ENCODE measurements around the gene IL12RB1.
A peak's percentile ranks its signal among the peaks of the same experiment; 100 is the strongest.
"Not testable (repeated sequence)": the region's sequence is repeated elsewhere in the genome, so short reads cannot be mapped to it uniquely, and the experiment has no call there.

IL12RB1 gene

DNA sequence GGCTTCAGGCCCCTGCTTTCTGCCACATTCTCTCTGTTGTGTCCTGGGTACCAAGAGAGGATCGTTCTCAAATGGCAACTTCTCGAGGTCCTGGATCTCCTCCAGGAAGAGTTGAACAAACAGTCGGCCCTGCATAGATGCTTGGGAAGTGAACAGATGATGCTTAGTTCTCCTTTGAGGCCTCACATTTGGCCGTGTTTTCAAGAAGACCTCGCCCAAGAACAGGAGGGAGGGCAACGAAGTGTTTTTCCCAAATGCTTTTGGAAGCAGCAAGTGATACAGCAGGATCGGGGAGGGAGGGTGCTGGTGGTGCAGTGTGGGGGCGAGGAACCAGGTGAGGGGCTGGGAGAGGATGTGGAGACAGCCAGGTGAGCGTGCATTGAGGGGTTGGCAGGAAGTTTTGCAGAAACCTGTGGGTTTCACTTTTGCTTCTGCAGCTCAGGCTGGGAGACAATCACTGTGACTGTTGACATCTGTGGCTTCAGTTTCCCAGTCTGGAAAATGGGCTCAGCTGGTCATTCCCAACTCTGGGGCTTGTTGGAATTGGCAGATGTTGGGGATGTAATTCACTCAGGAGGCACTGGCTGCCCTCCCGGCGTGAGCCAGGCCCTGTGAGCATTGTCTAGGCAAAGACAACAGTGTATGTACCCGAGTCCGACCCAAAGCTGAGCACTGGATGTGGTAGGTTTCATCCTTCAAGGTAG lies 32.4 kb upstream of the IL12RB1 start:
- H3K4me3 ChIP-seq (ENCODE audit: low read length), result peak overlapping the region; percentile 67; the same call in 1 of the 2 replicates
- no peak for TF ChIP-seq ZNF274 (IDR thresholded peaks at IDR 0.05; ENCODE audit: low read depth, low read length)

DNA sequence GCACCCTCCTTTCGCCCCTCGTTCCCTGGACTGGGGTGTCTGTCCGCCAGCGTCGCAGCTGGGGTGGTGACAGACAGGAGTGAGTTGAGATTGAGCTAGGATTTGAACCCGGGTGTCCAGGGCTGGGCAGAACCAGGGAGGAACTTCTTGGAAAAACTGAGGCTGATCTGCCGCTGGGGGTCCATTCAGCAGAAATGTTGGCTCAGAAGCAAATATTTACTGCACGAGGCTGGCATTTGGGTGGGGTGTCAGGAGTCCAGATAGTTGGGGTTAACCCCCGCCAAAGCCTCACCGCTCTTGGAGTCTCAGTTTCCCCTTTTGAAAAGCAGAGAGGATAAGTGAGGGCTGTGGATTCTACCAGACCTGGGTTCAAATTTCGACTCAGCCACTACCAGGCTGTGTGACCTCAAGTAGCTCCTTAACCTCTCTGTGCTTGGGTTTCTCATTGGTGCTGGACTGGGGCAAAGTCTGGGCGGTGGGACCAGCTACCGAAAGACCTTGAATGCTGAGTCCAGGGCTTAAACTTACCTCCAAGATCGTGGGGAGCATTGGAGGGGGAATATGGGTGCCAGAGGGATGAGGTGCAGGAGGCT lies 31.8 kb upstream of the IL12RB1 start:
- peak overlapping the region; percentile 67; the same call in 1 of the 2 replicates for H3K4me3 ChIP-seq (ENCODE audit: low read length)
- no peak for TF ChIP-seq ZNF274 (IDR thresholded peaks at IDR 0.05; ENCODE audit: low read depth, low read length)

DNA sequence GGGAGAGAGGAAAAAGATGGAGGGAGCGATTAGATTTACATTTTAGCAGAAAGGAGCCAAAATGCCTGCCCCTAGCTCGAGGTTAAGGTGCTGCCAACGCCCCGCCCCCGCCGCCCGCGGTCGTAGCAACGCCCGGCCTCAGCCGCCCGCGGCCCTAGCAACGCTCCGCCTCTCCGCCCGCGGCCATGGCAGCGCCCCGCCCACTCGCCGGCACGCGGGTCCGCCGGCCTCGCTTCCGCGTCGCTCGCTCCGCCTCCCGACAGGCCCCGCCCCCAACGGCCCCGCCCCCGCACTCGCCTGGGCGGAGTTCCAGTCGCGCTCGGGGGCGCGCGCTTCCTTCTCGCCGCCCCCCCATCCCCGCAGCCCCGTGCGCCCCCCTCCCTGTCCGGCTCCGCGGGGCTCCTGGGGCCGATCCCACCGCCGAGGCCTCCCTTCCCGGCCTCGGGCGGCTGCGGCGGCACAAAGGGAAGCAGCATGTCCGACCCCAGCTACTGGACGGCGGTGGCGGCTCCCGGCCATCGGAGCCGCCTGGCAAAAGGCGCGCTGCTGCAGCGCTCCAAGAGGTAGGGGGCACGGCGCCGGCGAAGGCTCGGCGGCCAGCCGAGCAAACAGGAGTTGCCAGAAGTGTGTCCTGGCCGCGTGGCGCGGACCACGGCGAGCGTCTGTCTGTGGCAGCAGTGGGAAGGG lies 31.1 kb upstream of the IL12RB1 start:
- TF ChIP-seq ZNF274 (IDR thresholded peaks at IDR 0.05; ENCODE audit: low read depth, low read length), result no peak

DNA sequence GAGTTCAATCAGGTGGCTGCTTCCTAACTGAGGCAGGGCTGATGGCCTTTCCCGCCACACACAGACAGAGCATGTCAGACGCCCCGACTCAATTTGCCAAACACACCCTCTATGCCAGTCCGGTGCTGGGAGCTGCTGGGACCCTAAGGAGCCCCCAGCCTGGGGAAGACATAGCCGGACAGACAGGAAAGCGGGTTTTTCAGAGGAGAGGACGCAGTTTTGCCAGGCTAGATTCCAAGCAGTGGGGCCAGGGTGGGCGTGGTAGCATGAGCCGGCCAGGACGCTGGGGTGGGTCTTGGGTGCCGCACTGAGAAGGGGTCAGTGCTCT lies 30.6 kb upstream of the IL12RB1 start:
- no peak for TF ChIP-seq ZNF274 (IDR thresholded peaks at IDR 0.05; ENCODE audit: low read depth, low read length)
- H3K4me3 ChIP-seq (ENCODE audit: low read length), result peak overlapping the region; percentile 13; the same call in 1 of the 2 replicates

More for the DNA sequence above, 31.1 kb upstream of the IL12RB1 start:
- H3K4me3 ChIP-seq (ENCODE audit: low read length), result peak overlapping the region; percentile 67

DNA sequence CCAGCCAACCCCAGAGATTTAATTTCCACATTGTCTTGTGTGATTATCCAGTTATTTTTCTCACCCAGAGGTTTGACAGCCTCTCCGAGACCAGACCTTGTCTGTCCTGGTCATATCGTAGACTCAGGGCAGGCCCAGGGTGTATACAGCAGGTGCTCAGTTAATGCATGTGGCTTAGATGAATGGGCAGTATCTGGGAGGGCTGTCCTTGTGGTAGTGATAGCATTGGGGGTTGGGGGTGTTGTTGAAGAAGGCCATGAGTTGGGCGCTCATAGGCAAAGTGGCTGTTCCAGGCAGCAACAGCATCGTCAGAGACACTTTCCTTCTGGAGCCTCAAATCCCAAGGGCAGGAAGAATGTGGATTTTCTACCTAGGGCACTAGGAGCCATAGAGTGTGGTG lies 27.7 kb upstream of the IL12RB1 start:
- TF ChIP-seq ZNF274 (IDR thresholded peaks at IDR 0.05; ENCODE audit: low read depth, low read length), result no peak
- no peak overlapping the region for H3K4me3 ChIP-seq (ENCODE audit: low read length)

DNA sequence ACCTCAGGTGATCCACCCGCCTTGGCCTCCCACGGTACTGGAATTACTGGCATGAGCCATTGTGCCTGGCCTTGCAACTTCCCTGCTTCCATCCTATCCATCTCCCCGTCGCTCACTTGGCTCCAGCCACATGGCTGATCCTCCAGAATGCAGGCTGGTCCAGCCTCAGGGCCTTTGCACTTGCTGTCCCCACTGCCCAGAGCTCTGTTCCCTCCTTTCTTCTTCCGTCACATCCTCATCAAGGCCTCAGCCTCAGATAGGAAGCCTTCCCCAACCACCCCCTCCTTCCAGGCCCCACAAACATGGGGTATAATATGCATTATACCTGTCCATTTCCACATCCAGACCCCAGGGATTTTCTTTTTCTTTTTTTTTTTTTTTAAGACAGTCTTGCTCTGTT lies 27.1 kb upstream of the IL12RB1 start:
- no peak overlapping the region for H3K4me3 ChIP-seq (ENCODE audit: low read length)
- TF ChIP-seq ZNF274 (IDR thresholded peaks at IDR 0.05; ENCODE audit: low read depth, low read length), result no peak

DNA sequence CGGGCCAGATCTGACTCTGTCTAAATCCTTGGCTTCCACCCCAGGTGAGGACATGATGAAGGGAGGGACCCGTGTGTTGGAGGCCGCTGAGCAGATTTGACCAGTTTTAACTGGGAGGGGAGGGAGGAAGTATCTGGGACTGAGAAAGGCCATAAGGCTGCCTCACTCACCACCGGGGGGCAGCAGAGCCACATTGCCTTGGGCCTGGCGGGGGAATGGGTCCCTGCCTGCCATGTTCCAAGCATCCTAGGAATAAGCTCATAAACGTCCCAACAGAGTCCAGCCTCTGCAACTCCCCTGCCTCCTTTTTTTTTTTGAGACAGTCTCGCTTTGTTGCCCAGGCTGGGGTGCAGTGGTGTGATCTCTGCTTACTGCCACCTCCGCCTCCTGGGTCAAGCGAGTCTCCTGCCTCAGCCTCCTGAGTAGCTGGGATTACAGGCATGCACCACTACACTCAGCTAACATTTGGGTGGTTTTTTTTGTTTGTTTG lies 26.3 kb upstream of the IL12RB1 start:
- no peak for TF ChIP-seq ZNF274 (IDR thresholded peaks at IDR 0.05; ENCODE audit: low read depth, low read length)
- no peak overlapping the region for H3K4me3 ChIP-seq (ENCODE audit: low read length)

DNA sequence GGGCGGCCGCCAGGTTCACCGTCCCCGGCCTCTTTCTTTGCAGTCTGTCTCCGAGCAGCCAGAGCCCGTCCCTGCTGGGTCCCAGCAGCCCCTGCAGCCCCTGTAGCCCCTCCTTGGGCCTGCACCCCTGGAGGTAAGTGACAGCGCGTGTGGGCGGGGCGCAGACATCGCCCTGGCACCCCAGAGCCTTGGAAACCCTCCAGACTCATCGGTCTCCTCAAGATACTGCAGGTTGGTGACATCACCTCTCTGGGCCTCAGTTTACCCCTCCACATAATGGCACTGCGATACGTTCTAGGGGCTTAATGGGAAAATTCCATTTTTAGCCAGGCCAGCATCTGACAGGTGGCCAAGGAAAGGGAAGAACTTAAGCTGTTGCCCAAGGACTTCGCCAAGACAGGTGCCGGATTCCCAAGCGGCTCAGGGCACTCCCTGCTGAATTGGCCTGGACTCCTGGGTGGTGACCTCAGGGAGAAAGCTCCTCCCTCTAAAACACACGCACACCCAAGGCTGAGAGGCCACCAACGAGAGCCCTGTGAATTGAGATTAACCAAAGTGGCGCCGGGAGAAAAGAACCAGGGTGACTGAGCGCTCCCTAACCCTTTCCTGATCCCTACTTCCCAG lies 24.0 kb upstream of the IL12RB1 start:
- no peak for TF ChIP-seq ZNF274 (IDR thresholded peaks at IDR 0.05; ENCODE audit: low read depth, low read length)

DNA sequence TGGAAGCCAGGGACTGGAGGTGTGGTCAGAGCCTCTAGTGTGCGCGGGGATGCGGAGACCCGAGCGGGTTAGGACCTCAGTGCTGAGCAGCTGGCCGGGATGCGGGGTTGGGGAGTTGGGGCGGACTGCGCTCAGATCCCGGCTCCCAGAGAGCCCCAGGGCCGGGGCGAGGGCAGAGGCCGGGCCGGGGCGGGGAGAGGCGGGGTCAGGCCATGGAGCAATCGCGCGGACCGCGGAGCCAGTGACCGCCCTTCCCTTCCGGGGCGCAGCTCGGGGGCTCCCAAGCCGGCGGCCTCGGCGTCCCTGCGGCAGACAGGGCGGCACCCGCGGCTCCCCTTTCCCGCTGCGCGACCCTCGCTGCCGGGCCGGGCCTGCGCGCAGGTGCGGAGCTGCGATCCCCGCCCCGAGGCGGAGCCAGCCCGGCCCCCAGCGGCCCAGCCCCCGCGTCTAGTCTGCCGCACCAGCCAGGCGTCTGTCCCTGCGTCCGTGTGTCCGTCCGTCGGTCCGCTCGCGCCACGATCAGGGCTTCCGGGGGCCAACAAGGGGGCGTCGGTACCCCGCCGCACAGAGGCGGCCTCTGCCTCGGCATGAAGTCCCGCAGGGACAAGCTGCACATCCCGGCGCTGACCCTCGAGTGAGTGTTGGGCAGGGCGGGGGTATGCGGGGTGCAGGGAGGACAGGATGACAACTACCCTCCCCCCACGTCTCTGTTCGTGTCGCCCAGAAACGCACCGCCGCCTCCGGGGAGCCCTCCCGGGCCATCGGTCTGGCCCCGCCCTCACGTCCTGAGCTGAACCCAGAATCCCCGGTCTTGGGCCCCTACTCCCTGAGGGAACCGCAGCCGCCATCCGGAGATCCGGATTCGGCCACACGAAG lies 23.2 kb upstream of the IL12RB1 start:
- peak overlapping the region; percentile 76; the same call in 1 of the 2 replicates for H3K4me3 ChIP-seq (ENCODE audit: low read length)
- no peak for TF ChIP-seq ZNF274 (IDR thresholded peaks at IDR 0.05; ENCODE audit: low read depth, low read length)

More for the DNA sequence above, 24.0 kb upstream of the IL12RB1 start:
- H3K4me3 ChIP-seq (ENCODE audit: low read length), result peak overlapping the region; percentile 76; the same call in 1 of the 2 replicates

DNA sequence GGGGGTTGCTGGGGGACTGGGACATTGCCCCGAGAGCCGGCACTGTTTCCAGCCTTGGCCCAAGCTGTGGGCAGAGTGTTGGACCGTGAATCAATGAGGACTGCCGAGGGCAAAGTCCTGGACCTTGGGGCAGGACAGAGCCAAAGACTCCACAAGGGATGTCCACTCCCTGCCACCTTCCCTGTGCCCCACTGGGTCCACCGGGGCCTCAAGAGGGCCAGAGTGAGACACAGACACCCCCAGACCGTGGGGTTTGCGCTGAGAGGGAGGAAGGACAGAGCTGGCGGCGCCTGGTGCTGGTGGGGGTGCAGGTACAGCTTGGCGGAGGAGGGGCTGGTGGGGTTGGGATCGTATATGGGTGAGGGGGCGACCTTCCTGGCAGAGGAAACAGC lies 22.6 kb upstream of the IL12RB1 start:
- no peak for TF ChIP-seq ZNF274 (IDR thresholded peaks at IDR 0.05; ENCODE audit: low read depth, low read length)
- H3K4me3 ChIP-seq (ENCODE audit: low read length), result peak overlapping the region; percentile 76; the same call in 1 of the 2 replicates

DNA sequence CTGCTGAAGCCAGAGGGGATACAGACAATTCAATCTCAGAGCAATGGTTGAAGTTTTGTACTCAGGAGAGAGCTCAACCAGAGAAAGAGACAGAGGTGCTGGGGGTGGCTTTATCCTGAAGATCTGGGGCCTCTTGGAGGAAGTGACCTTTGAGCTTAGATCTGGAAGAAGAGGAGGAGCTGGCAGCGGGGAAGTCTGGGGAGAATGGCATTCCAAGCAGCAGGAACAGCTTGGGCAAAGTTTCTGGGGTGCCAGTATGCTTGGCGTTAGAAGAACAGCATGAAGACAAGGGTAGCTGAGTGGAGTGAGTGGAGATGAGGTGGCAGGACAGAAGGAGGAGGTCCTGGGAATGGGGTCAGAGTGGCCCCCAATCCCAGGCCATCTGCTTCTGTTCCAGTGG lies 22.2 kb upstream of the IL12RB1 start:
- H3K4me3 ChIP-seq (ENCODE audit: low read length), result no peak overlapping the region
- no peak for TF ChIP-seq ZNF274 (IDR thresholded peaks at IDR 0.05; ENCODE audit: low read depth, low read length)

DNA sequence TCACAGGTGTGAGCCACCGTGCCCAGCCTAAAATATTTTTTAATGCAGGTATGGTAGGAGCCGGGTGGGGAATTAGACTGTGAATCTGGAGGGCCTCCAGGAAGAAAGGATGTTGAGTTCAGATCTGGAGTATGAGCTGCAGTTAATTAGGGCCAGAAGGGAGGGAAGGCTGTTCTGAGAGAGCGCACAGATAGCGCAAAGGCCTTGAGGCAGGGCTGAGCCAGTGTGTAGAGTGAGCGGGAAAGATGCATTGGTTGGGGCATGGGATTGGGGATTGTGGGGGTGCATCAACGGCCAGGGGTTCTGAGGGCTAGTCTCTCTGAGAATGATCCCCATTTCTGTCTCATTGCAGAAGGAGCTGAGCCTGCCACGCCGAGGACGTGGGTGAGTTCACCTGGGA lies 20.5 kb upstream of the IL12RB1 start:
- no peak for TF ChIP-seq ZNF274 (IDR thresholded peaks at IDR 0.05; ENCODE audit: low read depth, low read length)
- H3K4me3 ChIP-seq (ENCODE audit: low read length), result no peak overlapping the region

DNA sequence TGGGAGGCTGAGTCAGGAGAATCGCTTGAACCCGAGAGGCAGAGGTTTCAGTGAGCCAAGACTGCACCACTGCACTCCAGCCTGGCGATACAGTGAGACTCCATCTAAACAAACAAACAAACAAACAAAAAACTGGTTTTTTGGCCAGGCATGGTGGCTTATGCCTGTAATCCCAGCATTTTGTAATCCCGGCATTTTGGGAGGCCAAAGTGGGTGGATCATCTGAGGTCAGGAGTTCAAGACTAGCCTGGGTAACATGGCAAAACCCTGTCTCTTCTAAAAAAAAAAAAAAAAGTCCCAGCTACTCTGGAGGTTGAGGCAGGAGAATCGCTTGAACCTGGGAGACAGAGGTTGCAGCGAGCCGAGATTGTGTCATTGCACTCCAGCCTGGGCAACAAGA lies 18.5 kb upstream of the IL12RB1 start:
- H3K4me3 ChIP-seq (ENCODE audit: low read length), result not testable (repeated sequence)

DNA sequence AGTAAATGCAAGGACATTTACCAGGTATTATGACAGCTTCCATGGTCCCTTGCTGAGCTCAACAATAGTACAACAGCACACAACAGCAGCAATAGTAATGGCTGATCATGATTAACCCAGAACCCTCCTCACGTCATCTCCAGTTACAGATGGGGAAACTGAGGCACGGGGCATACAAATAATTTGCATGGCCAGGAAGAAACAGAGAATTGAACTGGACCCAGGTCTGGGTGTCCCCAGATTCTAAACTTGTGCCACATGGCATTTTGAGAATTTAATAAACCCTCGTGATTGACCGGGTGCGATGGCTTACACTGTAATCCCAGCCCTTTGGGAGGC lies 18.0 kb upstream of the IL12RB1 start:
- peak overlapping the region; percentile 4; the same call in 1 of the 2 replicates for H3K4me3 ChIP-seq (ENCODE audit: low read length)
- TF ChIP-seq ZNF274 (IDR thresholded peaks at IDR 0.05; ENCODE audit: low read depth, low read length), result no peak

All from GM08714 (cell line).